ENCODE measurements around the gene FAM83C. TPM values are rescaled to one million over a fixed set of nuclear protein-coding genes. Genes with fewer than 3 reads are reported as not detected.

Gene FAM83C
- total RNA-seq, 4 donors from 2014 or later, result 54.4 to 85.7 (median 68.6) TPM

- no peak overlapping the region for H3K4me3 ChIP-seq (ENCODE audit: low read depth, poor library complexity, severe bottlenecking)
- intact Hi-C loops (cut with DNase I; ENCODE audit: low total_unique reads), result no loop called here
- TF ChIP-seq, protein P1, sequence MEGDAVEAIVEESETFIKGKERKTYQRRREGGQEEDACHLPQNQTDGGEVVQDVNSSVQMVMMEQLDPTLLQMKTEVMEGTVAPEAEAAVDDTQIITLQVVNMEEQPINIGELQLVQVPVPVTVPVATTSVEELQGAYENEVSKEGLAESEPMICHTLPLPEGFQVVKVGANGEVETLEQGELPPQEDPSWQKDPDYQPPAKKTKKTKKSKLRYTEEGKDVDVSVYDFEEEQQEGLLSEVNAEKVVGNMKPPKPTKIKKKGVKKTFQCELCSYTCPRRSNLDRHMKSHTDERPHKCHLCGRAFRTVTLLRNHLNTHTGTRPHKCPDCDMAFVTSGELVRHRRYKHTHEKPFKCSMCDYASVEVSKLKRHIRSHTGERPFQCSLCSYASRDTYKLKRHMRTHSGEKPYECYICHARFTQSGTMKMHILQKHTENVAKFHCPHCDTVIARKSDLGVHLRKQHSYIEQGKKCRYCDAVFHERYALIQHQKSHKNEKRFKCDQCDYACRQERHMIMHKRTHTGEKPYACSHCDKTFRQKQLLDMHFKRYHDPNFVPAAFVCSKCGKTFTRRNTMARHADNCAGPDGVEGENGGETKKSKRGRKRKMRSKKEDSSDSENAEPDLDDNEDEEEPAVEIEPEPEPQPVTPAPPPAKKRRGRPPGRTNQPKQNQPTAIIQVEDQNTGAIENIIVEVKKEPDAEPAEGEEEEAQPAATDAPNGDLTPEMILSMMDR (IDR thresholded peaks at IDR 0.05), result no peak
- 46 to 47% methylated on average over 4 of the region's 4 CpGs for WGBS, 2 donors
- DNase-seq (ENCODE audit: low spot score in 2 of 2), result peak in 1 of 2 donors; percentile 62
These were observed 14.8 kb upstream of the FAM83C start for GRCh38 chr20:35306931-35307517.

DNA sequence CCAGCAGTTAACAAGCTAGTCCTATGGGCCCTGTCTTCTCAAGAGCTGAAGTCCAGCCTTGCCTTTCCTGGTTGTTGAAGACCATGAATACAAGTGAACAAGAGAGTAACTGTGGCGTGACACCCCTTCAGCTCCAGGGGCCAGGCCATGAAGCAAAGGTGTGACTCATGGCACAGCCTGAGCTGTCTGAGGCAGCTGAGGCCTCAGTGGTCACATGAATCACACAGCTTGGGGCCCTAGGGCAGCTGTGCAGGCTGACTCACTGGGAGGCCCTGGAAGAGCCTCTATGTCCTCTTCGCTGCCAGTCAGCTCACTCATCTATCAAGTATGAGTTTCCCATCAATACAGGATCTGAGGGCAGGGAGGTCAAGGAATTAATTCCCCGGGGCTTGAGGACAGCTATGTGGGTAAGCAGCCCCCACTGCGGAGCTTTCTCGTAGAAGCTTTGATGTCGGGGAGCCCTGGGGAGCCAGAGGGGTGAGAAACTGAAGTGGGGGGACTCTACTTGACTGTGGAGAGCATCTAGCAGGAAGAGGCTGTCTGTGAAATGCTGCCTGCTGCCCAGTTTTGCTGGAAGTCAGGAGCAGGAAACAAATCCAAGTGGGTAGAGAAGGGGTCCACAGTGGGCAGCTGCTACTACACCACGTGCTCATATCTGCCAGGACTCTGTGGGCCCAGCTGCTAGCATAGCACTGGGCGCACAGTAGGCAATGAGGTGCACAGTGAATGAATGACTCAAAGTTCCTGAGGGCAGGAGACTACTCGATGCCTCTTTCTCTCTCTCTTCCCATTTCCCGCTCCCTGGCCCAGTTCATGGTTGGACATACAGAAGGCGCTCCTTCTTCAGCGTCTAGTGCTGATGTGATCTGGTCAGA, 13.7 kb upstream of the FAM83C start:
- no peak for TF ChIP-seq POLR2A (IDR thresholded peaks at IDR 0.05)
- TF ChIP-seq, protein P1 (IDR thresholded peaks at IDR 0.05), result no peak
- DNase-seq (ENCODE audit: low spot score in 2 of 2), result peak; percentile 86 to 91
- H3K4me3 ChIP-seq (ENCODE audit: low read depth, poor library complexity, severe bottlenecking), result no peak overlapping the region
- 55 to 57% methylated on average over 12 of the region's 12 CpGs for WGBS, 2 donors
- intact Hi-C loops (cut with DNase I; ENCODE audit: low total_unique reads), result no loop called here

- intact Hi-C loops (cut with DNase I; ENCODE audit: low total_unique reads), result no loop called here
- TF ChIP-seq, protein P1 (IDR thresholded peaks at IDR 0.05), result no peak
- H3K4me3 ChIP-seq (ENCODE audit: low read depth, poor library complexity, severe bottlenecking), result no peak overlapping the region
- 77 to 88% methylated on average over 6 of the region's 6 CpGs for WGBS, 2 donors
- DNase-seq (ENCODE audit: low spot score in 2 of 2), result no peak
These were observed 12.7 kb upstream of the FAM83C start for GRCh38 chr20:35304956-35305355.

GRCh38 chr20:35303735-35304491, 11.7 kb upstream of the FAM83C start:
- intact Hi-C loops (cut with DNase I; ENCODE audit: low total_unique reads), result no loop called here
- peak; percentile 86 to 97 for DNase-seq (ENCODE audit: low spot score in 2 of 2)
- 22 to 24% methylated on average over 17 to 18 of the region's 18 CpGs for WGBS, 2 donors
- no peak for TF ChIP-seq POLR2A (IDR thresholded peaks at IDR 0.05)
- TF ChIP-seq, protein P1 (IDR thresholded peaks at IDR 0.05), result peak in 1 of 3 donors; percentile 80
- no peak overlapping the region for H3K4me3 ChIP-seq (ENCODE audit: low read depth, poor library complexity, severe bottlenecking)

GRCh38 chr20:35303382-35303734, 11.1 kb upstream of the FAM83C start:
- TF ChIP-seq, protein P1 (IDR thresholded peaks at IDR 0.05), result no peak
- TF ChIP-seq POLR2A (IDR thresholded peaks at IDR 0.05), result no peak
- no peak for DNase-seq (ENCODE audit: low spot score in 2 of 2)
- intact Hi-C loops (cut with DNase I; ENCODE audit: low total_unique reads), result no loop called here
- 65 to 70% methylated on average over 11 of the region's 11 CpGs for WGBS, 2 donors
- no peak overlapping the region for H3K4me3 ChIP-seq (ENCODE audit: low read depth, poor library complexity, severe bottlenecking)
